B cell (primary cell): Measurements from ENCODE around the gene ITPR2.

Experiments used
- EZH2 ChIP-seq: IDR thresholded peaks from 2 replicates; pipeline ENCODE4 v1.6.1; 2012; ENCODE audit warnings: borderline replicate concordance, low read depth, mild to moderate bottlenecking, moderate library complexity, low read length; ENCODE audit not compliant: insufficient read depth, poor library complexity, severe bottlenecking
- TF ChIP-seq, protein P1 (sequence below): fragments of 200-600 bp; IDR thresholded peaks from one replicate; pipeline ENCODE4 v1.8.0; 2022; ENCODE audit warnings: antibody characterized with exemption, mild to moderate bottlenecking

DNA sequence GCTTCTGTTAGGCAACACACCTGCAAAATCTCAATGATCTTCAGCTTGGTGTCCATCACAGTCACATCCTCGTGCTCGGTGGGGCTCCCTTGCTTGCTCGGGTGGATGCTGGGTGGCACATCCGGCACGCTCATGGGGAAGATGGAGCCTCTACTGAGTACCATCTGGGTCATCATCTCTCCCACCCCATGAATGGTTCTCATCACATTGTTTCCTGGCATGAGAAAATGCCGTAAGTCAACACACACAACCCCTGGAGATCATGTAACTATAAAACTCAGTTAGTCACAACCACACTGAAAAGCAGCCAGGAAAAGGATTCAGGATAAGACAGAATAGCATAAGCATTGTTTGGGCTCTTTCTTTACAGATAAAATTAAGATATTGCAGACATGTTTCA, 201.1 kb downstream of the ITPR2 start:
- TF ChIP-seq EZH2, result no peak
- TF ChIP-seq, protein P1, sequence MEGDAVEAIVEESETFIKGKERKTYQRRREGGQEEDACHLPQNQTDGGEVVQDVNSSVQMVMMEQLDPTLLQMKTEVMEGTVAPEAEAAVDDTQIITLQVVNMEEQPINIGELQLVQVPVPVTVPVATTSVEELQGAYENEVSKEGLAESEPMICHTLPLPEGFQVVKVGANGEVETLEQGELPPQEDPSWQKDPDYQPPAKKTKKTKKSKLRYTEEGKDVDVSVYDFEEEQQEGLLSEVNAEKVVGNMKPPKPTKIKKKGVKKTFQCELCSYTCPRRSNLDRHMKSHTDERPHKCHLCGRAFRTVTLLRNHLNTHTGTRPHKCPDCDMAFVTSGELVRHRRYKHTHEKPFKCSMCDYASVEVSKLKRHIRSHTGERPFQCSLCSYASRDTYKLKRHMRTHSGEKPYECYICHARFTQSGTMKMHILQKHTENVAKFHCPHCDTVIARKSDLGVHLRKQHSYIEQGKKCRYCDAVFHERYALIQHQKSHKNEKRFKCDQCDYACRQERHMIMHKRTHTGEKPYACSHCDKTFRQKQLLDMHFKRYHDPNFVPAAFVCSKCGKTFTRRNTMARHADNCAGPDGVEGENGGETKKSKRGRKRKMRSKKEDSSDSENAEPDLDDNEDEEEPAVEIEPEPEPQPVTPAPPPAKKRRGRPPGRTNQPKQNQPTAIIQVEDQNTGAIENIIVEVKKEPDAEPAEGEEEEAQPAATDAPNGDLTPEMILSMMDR, result no peak
